Epidermal melanocyte (primary cell): Measurements from ENCODE around the gene PRDM15.

Source experiments
- DNase-seq: peaks from one replicate; pipeline ENCODE4 v3.0.0; 2011; ENCODE audit warnings: low spot score; ENCODE audit not compliant: insufficient read length

The PRDM15 gene

GRCh38 chr21:41750532-41751151, 128.5 kb downstream of the PRDM15 start:
- DNase-seq, result no peak

GRCh38 chr21:41750051-41750450, 129.1 kb downstream of the PRDM15 start:
- DNase-seq, result no peak

- DNase-seq, result no peak
Observed at GRCh38 chr21:41749286-41749685, 129.9 kb downstream of the PRDM15 start.
